ENCODE results near the gene KCP. TPM values are rescaled to one million over a fixed set of nuclear protein-coding genes. Genes with fewer than 3 reads are reported as not detected.

KCP gene
- 3.1 TPM for polyA plus RNA-seq (2012; ENCODE audit: missing spikeins)

GRCh38 chr7:128910569-128910945 is at the start of gene KCP:
TSS of gene KCP (minus strand) at chr7:128910709. CDS start at chr7:128910676, 33 bp downstream.
- DNase-seq (ENCODE audit: insufficient read length) (no peak), FAIRE-seq (no peak)
- TF ChIP-seq POLR2AphosphoS5 (IDR thresholded peaks at IDR 0.05; ENCODE audit: low read depth, low read length) (no peak), POLR2A (IDR thresholded peaks at IDR 0.05; ENCODE audit: low read depth, low read length) (no peak), TAF1 (IDR thresholded peaks at IDR 0.05; ENCODE audit: borderline replicate concordance, low read depth, low read length) (no peak)

DNA sequence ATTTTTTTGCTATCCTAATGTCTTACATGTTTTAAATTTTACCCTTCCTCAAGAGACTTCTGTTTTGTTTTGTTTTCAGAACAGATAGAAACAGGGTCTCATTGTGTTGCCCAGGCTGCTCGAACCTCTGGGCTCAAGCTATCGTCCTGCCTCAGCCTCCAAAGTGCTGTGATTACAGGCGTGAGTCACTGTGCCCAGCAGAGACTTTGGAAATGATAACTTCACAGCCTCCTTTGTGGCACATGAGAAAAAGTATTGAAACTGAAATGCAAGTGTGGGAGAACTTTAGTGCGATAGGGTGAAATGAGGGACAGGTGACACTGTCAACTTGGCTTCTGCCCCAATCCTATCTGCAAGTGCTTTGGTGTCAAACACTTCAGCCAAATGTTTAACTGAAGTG is 48.8 kb upstream of the KCP start:
- TF ChIP-seq POLR2A (IDR thresholded peaks at IDR 0.05; ENCODE audit: low read depth, low read length), result no peak
- TF ChIP-seq TAF1 (IDR thresholded peaks at IDR 0.05; ENCODE audit: borderline replicate concordance, low read depth, low read length), result no peak
- no peak for TF ChIP-seq POLR2AphosphoS5 (IDR thresholded peaks at IDR 0.05; ENCODE audit: low read depth, low read length)
- no peak for DNase-seq (ENCODE audit: insufficient read length)
- peak; percentile 5 for FAIRE-seq

GRCh38 chr7:128955981-128956380 is 45.5 kb upstream of the KCP start:
- no peak for DNase-seq (ENCODE audit: insufficient read length)
- no peak for FAIRE-seq
- no peak for TF ChIP-seq POLR2AphosphoS5 (IDR thresholded peaks at IDR 0.05; ENCODE audit: low read depth, low read length)

- TF ChIP-seq POLR2AphosphoS5 (IDR thresholded peaks at IDR 0.05; ENCODE audit: low read depth, low read length) (no peak), POLR2A (IDR thresholded peaks at IDR 0.05; ENCODE audit: low read depth, low read length) (no peak), TAF1 (IDR thresholded peaks at IDR 0.05; ENCODE audit: borderline replicate concordance, low read depth, low read length) (no peak)
- peak; percentile 81 for FAIRE-seq
- DNase-seq (ENCODE audit: insufficient read length), result no peak
Observed at GRCh38 chr7:128954830-128955802, 44.6 kb upstream of the KCP start.

- FAIRE-seq, result no peak
- no peak for TF ChIP-seq POLR2A (IDR thresholded peaks at IDR 0.05; ENCODE audit: low read depth, low read length)
- no peak for TF ChIP-seq POLR2AphosphoS5 (IDR thresholded peaks at IDR 0.05; ENCODE audit: low read depth, low read length)
- TF ChIP-seq TAF1 (IDR thresholded peaks at IDR 0.05; ENCODE audit: borderline replicate concordance, low read depth, low read length), result no peak
- DNase-seq (ENCODE audit: insufficient read length), result no peak
Observed at GRCh38 chr7:128954150-128954549, 43.6 kb upstream of the KCP start.

- no peak for FAIRE-seq
- no peak for DNase-seq (ENCODE audit: insufficient read length)
- TF ChIP-seq POLR2AphosphoS5 (IDR thresholded peaks at IDR 0.05; ENCODE audit: low read depth, low read length), result peak; percentile 1; the same call in 1 of the 2 replicates
- TF ChIP-seq POLR2A (IDR thresholded peaks at IDR 0.05; ENCODE audit: low read depth, low read length), result no peak
Observed at GRCh38 chr7:128951296-128951695, 40.8 kb upstream of the KCP start.

- FAIRE-seq (no peak), DNase-seq (ENCODE audit: insufficient read length) (no peak)
Observed at GRCh38 chr7:128948976-128949760, 38.7 kb upstream of the KCP start.

DNA sequence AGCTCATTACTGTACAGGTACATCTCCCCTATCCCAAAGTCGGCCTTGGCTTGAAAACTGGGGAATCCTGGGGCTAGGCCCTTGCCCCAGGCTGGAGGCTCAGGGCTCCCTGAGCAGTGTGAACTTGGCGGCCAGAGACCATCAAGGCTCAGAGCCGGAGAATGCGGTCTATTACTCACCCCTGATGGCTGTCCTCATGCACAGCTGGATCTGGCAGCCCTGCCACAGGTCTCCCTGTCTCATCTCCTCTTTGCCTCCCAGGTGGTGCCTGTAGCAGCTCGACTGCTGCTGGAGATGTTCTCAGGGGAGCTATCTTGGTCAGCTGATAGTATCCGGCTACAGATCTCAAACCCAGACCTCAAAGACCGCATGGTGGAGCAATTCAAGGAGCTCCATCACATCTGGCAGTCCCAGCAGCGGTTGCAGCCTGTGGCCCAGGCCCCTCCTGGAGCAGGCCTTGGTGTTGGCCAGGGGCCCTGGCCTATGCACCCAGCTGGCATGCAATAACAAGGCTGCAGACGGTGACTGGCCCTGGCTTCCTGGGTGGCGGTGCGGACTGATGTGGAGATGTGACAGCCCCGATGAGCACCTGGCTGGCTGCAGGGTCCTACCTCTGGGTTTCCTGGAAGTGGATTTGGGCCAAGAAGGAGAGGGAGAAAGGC is 37.9 kb upstream of the KCP start:
- no peak for DNase-seq (ENCODE audit: insufficient read length)
- TF ChIP-seq POLR2A (IDR thresholded peaks at IDR 0.05; ENCODE audit: low read depth, low read length) (no peak), TAF1 (IDR thresholded peaks at IDR 0.05; ENCODE audit: borderline replicate concordance, low read depth, low read length) (no peak), POLR2AphosphoS5 (IDR thresholded peaks at IDR 0.05; ENCODE audit: low read depth, low read length) (peak; percentile 39; the same call in 1 of the 2 replicates)
- FAIRE-seq, result no peak

More at GRCh38 chr7:128948976-128949760, 38.7 kb upstream of the KCP start:
- TF ChIP-seq POLR2AphosphoS5 (IDR thresholded peaks at IDR 0.05; ENCODE audit: low read depth, low read length) (peak; percentile 37), POLR2A (IDR thresholded peaks at IDR 0.05; ENCODE audit: low read depth, low read length) (peak; percentile 14; the same call in 1 of the 2 replicates), TAF1 (IDR thresholded peaks at IDR 0.05; ENCODE audit: borderline replicate concordance, low read depth, low read length) (no peak)

DNA sequence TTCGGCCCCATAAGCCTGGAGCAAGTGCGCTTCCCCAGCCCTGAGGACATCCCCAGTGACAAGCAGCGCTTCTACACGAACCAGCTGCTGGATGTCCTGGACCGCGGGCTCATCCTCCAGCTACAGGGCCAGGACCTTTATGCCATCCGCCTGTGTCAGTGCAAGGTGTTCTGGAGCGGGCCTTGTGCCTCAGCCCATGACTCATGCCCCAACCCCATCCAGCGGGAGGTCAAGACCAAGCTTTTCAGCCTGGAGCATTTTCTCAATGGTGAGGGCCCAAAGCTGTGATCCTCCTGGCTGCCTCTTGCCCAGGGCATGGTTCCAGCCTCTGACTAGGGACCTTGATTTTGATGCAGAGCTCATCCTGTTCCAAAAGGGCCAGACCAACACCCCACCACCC is 37.3 kb upstream of the KCP start:
- no peak for DNase-seq (ENCODE audit: insufficient read length)
- no peak for TF ChIP-seq TAF1 (IDR thresholded peaks at IDR 0.05; ENCODE audit: borderline replicate concordance, low read depth, low read length)
- TF ChIP-seq POLR2A (IDR thresholded peaks at IDR 0.05; ENCODE audit: low read depth, low read length), result no peak
- TF ChIP-seq POLR2AphosphoS5 (IDR thresholded peaks at IDR 0.05; ENCODE audit: low read depth, low read length), result no peak
- FAIRE-seq, result no peak

- no peak for TF ChIP-seq TAF1 (IDR thresholded peaks at IDR 0.05; ENCODE audit: borderline replicate concordance, low read depth, low read length)
- TF ChIP-seq POLR2A (IDR thresholded peaks at IDR 0.05; ENCODE audit: low read depth, low read length), result 0 out of 2 replicates have a peak, but pooled peaks have one; percentile 6
- FAIRE-seq, result no peak
- no peak for DNase-seq (ENCODE audit: insufficient read length)
Observed at GRCh38 chr7:128946936-128947830, 36.7 kb upstream of the KCP start.

Data from GM12892 (cell line).